Measurements from ENCODE around the gene YEATS2.
"Not testable (repeated sequence)": the region's sequence is repeated elsewhere in the genome, so short reads cannot be mapped to it uniquely, and the experiment has no call there.

The YEATS2 gene

DNA sequence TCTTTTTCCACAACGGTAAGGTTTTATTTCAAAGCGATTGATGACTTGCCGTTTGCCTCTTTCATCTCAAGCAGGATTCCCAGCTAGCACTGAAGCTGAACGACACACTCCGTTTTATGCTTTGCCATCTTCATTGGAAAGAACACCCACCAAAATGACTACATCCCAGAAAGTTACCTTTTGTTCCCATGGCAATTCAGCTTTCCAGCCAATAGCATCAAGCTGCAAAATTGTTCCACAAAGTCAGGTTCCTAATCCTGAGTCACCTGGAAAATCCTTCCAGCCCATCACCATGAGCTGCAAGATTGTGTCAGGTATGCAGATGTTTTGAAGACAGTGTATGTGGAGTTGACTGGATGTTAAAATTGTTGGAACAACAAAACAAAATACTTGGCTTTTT lies 56.5 kb downstream of the YEATS2 start:
- DNase-seq (ENCODE audit: low read depth): no peak

GRCh38 chr3:183762304-183762703 lies 64.7 kb downstream of the YEATS2 start:
- peaks cover 28% of the 10 kb centered on the region for H3K4me1 ChIP-seq (ENCODE audit: control insufficient read depth, insufficient read depth, low read length)
- H3K36me3 ChIP-seq (ENCODE audit: control insufficient read depth, insufficient read depth, low read length, severe bottlenecking): peaks cover 39% of the 10 kb centered on the region
- H3K4me3 ChIP-seq (ENCODE audit: low read length): no peak overlapping the region
- no peak for DNase-seq (ENCODE audit: low read depth)
- H3K9ac ChIP-seq (ENCODE audit: low read length): no peak overlapping the region
- no peaks in the 10 kb centered on the region for H3K9me3 ChIP-seq (ENCODE audit: control insufficient read depth, low read length)
- no peaks in the 10 kb centered on the region for H3K27me3 ChIP-seq (replicated peaks; ENCODE audit: control insufficient read depth, insufficient read depth, low read length)

More for the DNA sequence above, 56.5 kb downstream of the YEATS2 start:
- Histone ChIP-seq H3K9ac (ENCODE audit: low read length) (no peak overlapping the region), H3K4me3 (ENCODE audit: low read length) (no peak overlapping the region), H3K27me3 (replicated peaks; ENCODE audit: control insufficient read depth, insufficient read depth, low read length) (no peaks in the 10 kb centered on the region), H3K36me3 (ENCODE audit: control insufficient read depth, insufficient read depth, low read length, severe bottlenecking) (peaks cover 74% of the 10 kb centered on the region), H3K4me1 (ENCODE audit: control insufficient read depth, insufficient read depth, low read length) (no peaks in the 10 kb centered on the region), H3K9me3 (ENCODE audit: control insufficient read depth, low read length) (no peaks in the 10 kb centered on the region)

DNA sequence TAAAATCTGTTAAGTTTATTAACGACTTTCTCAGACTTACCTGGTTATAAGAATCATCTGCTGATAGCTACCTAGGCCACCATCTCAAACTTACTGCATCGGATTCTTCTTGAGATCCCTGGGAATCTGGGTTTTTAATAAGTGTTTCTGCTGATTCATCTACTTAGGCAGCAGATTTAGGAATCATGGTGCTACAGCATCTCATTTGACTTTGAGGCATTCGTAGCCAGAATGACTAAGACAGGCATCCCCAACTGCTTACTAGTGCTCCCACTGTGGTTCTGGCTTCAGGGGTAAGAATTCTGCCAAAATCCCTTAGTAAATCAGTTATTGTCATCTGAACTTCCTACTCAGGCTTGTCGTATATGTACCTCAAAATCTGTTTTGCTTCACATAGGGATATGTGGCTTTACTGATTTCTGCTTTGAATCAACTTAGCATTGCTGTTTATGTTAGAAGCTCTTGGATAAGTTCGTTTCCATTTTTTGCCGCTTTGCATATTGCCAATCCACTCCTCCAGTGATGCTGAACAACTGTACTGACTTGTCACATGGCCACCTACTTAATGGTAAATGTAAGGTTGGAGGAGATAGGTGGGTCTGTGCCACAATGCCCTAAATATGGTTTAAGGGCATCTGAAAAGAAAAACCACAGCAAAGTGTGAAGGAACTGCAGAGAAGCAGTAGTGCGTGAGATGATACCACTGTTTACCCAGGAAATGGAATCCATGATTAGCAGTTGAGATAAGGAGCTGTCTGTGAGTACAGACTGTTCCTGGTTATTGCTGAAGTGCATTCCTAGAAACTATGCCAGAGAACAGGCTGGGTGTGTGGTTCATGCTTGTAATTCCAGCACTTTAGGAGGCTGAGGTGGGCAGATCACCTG lies 67.5 kb downstream of the YEATS2 start:
- no peaks in the 10 kb centered on the region for H3K27me3 ChIP-seq (replicated peaks; ENCODE audit: control insufficient read depth, insufficient read depth, low read length)
- H3K4me3 ChIP-seq (ENCODE audit: low read length): peak overlapping the region; percentile 22
- DNase-seq (ENCODE audit: low read depth): peak; percentile 80
- peaks cover 28% of the 10 kb centered on the region for H3K36me3 ChIP-seq (ENCODE audit: control insufficient read depth, insufficient read depth, low read length, severe bottlenecking)
- H3K9ac ChIP-seq (ENCODE audit: low read length): peak overlapping the region; percentile 21
- peaks cover 23% of the 10 kb centered on the region for H3K4me1 ChIP-seq (ENCODE audit: control insufficient read depth, insufficient read depth, low read length)
- no peaks in the 10 kb centered on the region for H3K9me3 ChIP-seq (ENCODE audit: control insufficient read depth, low read length)

DNA sequence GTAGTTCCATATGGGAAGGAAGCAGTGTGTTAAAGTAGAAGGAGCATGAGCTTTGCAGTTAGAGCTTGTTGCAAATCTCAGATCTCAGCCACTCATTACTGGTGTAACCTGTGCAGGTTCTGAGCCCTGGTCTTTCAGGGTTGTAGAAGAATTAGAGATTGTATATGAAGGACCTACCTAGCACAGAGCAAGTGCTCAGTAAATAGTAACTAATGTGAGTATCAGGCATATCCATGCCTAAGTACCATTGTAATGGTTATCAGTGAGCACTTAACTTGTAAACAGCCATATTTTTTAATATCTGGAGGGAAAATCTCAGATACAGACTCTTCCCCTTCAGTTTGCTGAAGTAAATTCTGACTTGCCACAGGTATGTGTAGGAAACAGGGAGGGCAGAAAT lies 68.5 kb downstream of the YEATS2 start:
- Histone ChIP-seq H3K27me3 (replicated peaks; ENCODE audit: control insufficient read depth, insufficient read depth, low read length) (no peaks in the 10 kb centered on the region), H3K9ac (ENCODE audit: low read length) (no peak overlapping the region), H3K4me1 (ENCODE audit: control insufficient read depth, insufficient read depth, low read length) (peaks cover 18% of the 10 kb centered on the region), H3K36me3 (ENCODE audit: control insufficient read depth, insufficient read depth, low read length, severe bottlenecking) (peaks cover 28% of the 10 kb centered on the region), H3K4me3 (ENCODE audit: low read length) (no peak overlapping the region), H3K9me3 (ENCODE audit: control insufficient read depth, low read length) (no peaks in the 10 kb centered on the region)
- DNase-seq (ENCODE audit: low read depth): peak; percentile 13

GRCh38 chr3:183766745-183767606 lies 69.4 kb downstream of the YEATS2 start:
- Histone ChIP-seq H3K9ac (ENCODE audit: low read length) (no peak overlapping the region), H3K4me3 (ENCODE audit: low read length) (no peak overlapping the region), H3K9me3 (ENCODE audit: control insufficient read depth, low read length) (no peaks in the 10 kb centered on the region), H3K36me3 (ENCODE audit: control insufficient read depth, insufficient read depth, low read length, severe bottlenecking) (peaks cover 20% of the 10 kb centered on the region), H3K4me1 (ENCODE audit: control insufficient read depth, insufficient read depth, low read length) (peaks cover 16% of the 10 kb centered on the region), H3K27me3 (replicated peaks; ENCODE audit: control insufficient read depth, insufficient read depth, low read length) (no peaks in the 10 kb centered on the region)
- peak; percentile 89 for DNase-seq (ENCODE audit: low read depth)

DNA sequence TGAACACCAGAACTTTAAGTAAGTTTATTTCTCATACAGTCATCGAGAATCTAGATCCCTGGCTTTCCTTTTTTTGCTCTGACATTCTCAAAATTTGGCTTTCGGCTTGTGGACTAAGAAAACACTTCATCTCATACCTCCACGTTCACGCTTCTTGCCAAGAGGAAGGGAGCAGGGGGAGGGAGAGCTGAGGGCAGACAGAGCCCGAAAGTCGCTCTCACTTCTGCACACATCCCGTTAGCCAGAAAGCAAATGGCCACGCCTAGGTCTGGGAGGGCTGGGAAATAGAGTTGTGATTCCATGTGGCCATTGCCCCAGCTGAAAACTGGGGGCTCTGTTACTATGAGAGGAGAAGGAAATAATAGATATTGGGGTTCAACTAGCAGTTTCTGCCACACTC lies 70.5 kb downstream of the YEATS2 start:
- Histone ChIP-seq H3K4me1 (ENCODE audit: control insufficient read depth, insufficient read depth, low read length) (peaks cover 9% of the 10 kb centered on the region), H3K4me3 (ENCODE audit: low read length) (no peak overlapping the region), H3K36me3 (ENCODE audit: control insufficient read depth, insufficient read depth, low read length, severe bottlenecking) (peaks cover 22% of the 10 kb centered on the region), H3K27me3 (replicated peaks; ENCODE audit: control insufficient read depth, insufficient read depth, low read length) (no peaks in the 10 kb centered on the region), H3K9ac (ENCODE audit: low read length) (no peak overlapping the region), H3K9me3 (ENCODE audit: control insufficient read depth, low read length) (no peaks in the 10 kb centered on the region)
- DNase-seq (ENCODE audit: low read depth): no peak

DNA sequence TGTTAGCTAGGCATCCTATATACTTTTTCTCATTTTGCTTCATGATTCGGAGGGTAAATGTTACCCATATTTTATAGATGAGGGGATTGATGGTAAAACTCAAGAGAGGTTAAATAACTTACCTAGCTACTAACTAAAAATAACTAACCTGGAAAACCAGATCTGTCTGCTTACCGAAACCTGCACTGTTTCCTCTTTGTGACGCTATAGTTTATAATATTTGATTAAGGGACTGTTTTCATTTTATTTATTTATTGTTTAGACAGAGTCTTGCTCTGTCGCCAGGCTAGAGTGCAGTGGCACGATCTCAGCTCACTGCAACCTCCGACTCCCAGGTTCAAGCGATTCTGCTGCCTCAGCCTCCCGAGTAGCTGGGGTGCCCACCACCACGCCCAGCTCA lies 71.9 kb downstream of the YEATS2 start:
- H3K27me3 ChIP-seq (replicated peaks; ENCODE audit: control insufficient read depth, insufficient read depth, low read length): no peaks in the 10 kb centered on the region
- H3K9me3 ChIP-seq (ENCODE audit: control insufficient read depth, low read length): no peaks in the 10 kb centered on the region
- peaks cover 9% of the 10 kb centered on the region for H3K4me1 ChIP-seq (ENCODE audit: control insufficient read depth, insufficient read depth, low read length)
- H3K36me3 ChIP-seq (ENCODE audit: control insufficient read depth, insufficient read depth, low read length, severe bottlenecking): peaks cover 32% of the 10 kb centered on the region
- DNase-seq (ENCODE audit: low read depth): no peak
- no peak overlapping the region for H3K4me3 ChIP-seq (ENCODE audit: low read length)
- no peak overlapping the region for H3K9ac ChIP-seq (ENCODE audit: low read length)

- no peak overlapping the region for H3K4me3 ChIP-seq (ENCODE audit: low read length)
- H3K27me3 ChIP-seq (replicated peaks; ENCODE audit: control insufficient read depth, insufficient read depth, low read length): no peaks in the 10 kb centered on the region
- peak; percentile 64 for DNase-seq (ENCODE audit: low read depth)
- no peak overlapping the region for H3K9ac ChIP-seq (ENCODE audit: low read length)
- peaks cover 52% of the 10 kb centered on the region for H3K36me3 ChIP-seq (ENCODE audit: control insufficient read depth, insufficient read depth, low read length, severe bottlenecking)
- no peaks in the 10 kb centered on the region for H3K9me3 ChIP-seq (ENCODE audit: control insufficient read depth, low read length)
- peaks cover 12% of the 10 kb centered on the region for H3K4me1 ChIP-seq (ENCODE audit: control insufficient read depth, insufficient read depth, low read length)
Measured at GRCh38 chr3:183774631-183775030, 77.0 kb downstream of the YEATS2 start.

GRCh38 chr3:183775781-183776180 lies 78.2 kb downstream of the YEATS2 start:
- Histone ChIP-seq H3K9me3 (ENCODE audit: control insufficient read depth, low read length) (no peaks in the 10 kb centered on the region), H3K27me3 (replicated peaks; ENCODE audit: control insufficient read depth, insufficient read depth, low read length) (no peaks in the 10 kb centered on the region), H3K4me1 (ENCODE audit: control insufficient read depth, insufficient read depth, low read length) (peaks cover 12% of the 10 kb centered on the region), H3K4me3 (ENCODE audit: low read length) (no peak overlapping the region), H3K9ac (ENCODE audit: low read length) (no peak overlapping the region), H3K36me3 (ENCODE audit: control insufficient read depth, insufficient read depth, low read length, severe bottlenecking) (peaks cover 63% of the 10 kb centered on the region)
- DNase-seq (ENCODE audit: low read depth): no peak

GRCh38 chr3:183776451-183776850 lies 78.9 kb downstream of the YEATS2 start:
- DNase-seq (ENCODE audit: low read depth); H3K4me3 ChIP-seq (ENCODE audit: low read length); H3K9ac ChIP-seq (ENCODE audit: low read length); H3K27me3 ChIP-seq (replicated peaks; ENCODE audit: control insufficient read depth, insufficient read depth, low read length); H3K9me3 ChIP-seq (ENCODE audit: control insufficient read depth, low read length): not testable (repeated sequence)
- peaks cover 70% of the 10 kb centered on the region for H3K36me3 ChIP-seq (ENCODE audit: control insufficient read depth, insufficient read depth, low read length, severe bottlenecking)
- peaks cover 12% of the 10 kb centered on the region for H3K4me1 ChIP-seq (ENCODE audit: control insufficient read depth, insufficient read depth, low read length)

GRCh38 chr3:183777016-183777618 lies 79.5 kb downstream of the YEATS2 start:
- peak; percentile 80 for DNase-seq (ENCODE audit: low read depth)
- Histone ChIP-seq H3K36me3 (ENCODE audit: control insufficient read depth, insufficient read depth, low read length, severe bottlenecking) (peaks cover 71% of the 10 kb centered on the region), H3K4me3 (ENCODE audit: low read length) (no peak overlapping the region), H3K9ac (ENCODE audit: low read length) (no peak overlapping the region), H3K4me1 (ENCODE audit: control insufficient read depth, insufficient read depth, low read length) (peaks cover 12% of the 10 kb centered on the region), H3K27me3 (replicated peaks; ENCODE audit: control insufficient read depth, insufficient read depth, low read length) (no peaks in the 10 kb centered on the region), H3K9me3 (ENCODE audit: control insufficient read depth, low read length) (no peaks in the 10 kb centered on the region)

All from adipocyte (in vitro differentiated cells).